IMR-90 (cell line): Measurements from ENCODE around the gene RFPL4AL1. TPM values are rescaled to one million over a fixed set of nuclear protein-coding genes. Genes with fewer than 3 reads are reported as not detected.

Experiments
- ATAC-seq: fragments of 200-7000 bp; cut with Tn5 transposase; 2 replicates; pipeline ENCODE4 v1.9.1; 2020; ENCODE audit warnings: low read depth, mild to moderate bottlenecking, moderate library complexity
- BruUV-seq: library from RNA; stranded (reverse); fragments of 400-500 nt; replicated peaks from 2 replicates; lab custom pipeline; 2021; lab: Mats Ljungman, UMichigan
- CTCF ChIA-PET: fragments of 300-600 bp; formaldehyde crosslinking; extraction: SDS; loops from one replicate; lab custom pipeline; 2021; ENCODE audit warnings: antibody characterized with exemption; lab: Yijun Ruan, JAX
- POLR2A ChIA-PET: fragments of 300-600 bp; sonication (Branson Sonifier 250); formaldehyde crosslinking; loops from one replicate; lab custom pipeline; 2022; ENCODE audit warnings: antibody characterized with exemption; ENCODE audit not compliant: unreplicated experiment; lab: Charles Lee
- DNase-seq: peaks from one replicate; pipeline ENCODE4 v3.0.0; 2013
- H2AFZ ChIP-seq: replicated peaks from 2 replicates; pipeline ENCODE3; 2013; ENCODE audit warnings: low read length, mild to moderate bottlenecking; ENCODE audit not compliant: poor library complexity
- H2AK5ac ChIP-seq: 2 replicates; pipeline ENCODE4 v1.6.1; 2013; ENCODE audit warnings: low read depth, low read length, inconsistent platforms
- H2AK9ac ChIP-seq: replicated peaks from 2 replicates; pipeline ENCODE3; 2013; ENCODE audit warnings: mild to moderate bottlenecking, low read depth, low read length, moderate library complexity; ENCODE audit not compliant: poor library complexity
- H2BK120ac ChIP-seq: 2 replicates; pipeline ENCODE4 v1.6.1; 2013; ENCODE audit warnings: low read depth, low read length, inconsistent platforms
- H2BK15ac ChIP-seq: 3 replicates; pipeline ENCODE4 v1.6.1; 2013; ENCODE audit warnings: low read depth, low read length, inconsistent platforms
- H2BK20ac ChIP-seq: 2 replicates; pipeline ENCODE4 v1.6.1; 2013; ENCODE audit warnings: low read depth, mild to moderate bottlenecking, inconsistent platforms, low read length, moderate library complexity
- H2BK5ac ChIP-seq: 2 replicates; pipeline ENCODE4 v1.6.1; 2013; ENCODE audit warnings: mild to moderate bottlenecking, low read depth, low read length, inconsistent platforms; ENCODE audit not compliant: poor library complexity, severe bottlenecking
- H3K14ac ChIP-seq: replicated peaks from 2 replicates; pipeline ENCODE4 v1.6.1; 2013; ENCODE audit warnings: low read depth, low read length, inconsistent platforms
- H3K18ac ChIP-seq: 2 replicates; pipeline ENCODE4 v1.6.1; 2013; ENCODE audit warnings: low read depth, low read length, control low read depth
- H3K23ac ChIP-seq: 2 replicates; pipeline ENCODE4 v1.6.1; 2013; ENCODE audit warnings: low read depth, low read length, inconsistent platforms
- H3K27ac ChIP-seq: 2 replicates; pipeline ENCODE4 v1.5.1; 2013; ENCODE audit warnings: mild to moderate bottlenecking, control low read depth, low read length; ENCODE audit not compliant: insufficient read depth
- H3K27me3 ChIP-seq: 2 replicates; pipeline ENCODE4 v1.6.1; 2013; ENCODE audit warnings: low read length; ENCODE audit not compliant: control insufficient read depth, insufficient read depth
- H3K36me3 ChIP-seq: 2 replicates; pipeline ENCODE4 v1.6.1; 2013; ENCODE audit warnings: low read length, mixed read lengths; ENCODE audit not compliant: control insufficient read depth, insufficient read depth
- H3K4ac ChIP-seq: 2 replicates; pipeline ENCODE4 v1.6.1; 2013; ENCODE audit warnings: low read depth, low read length, inconsistent platforms
- H3K4me1 ChIP-seq: 2 replicates; pipeline ENCODE4 v1.6.1; 2013; ENCODE audit warnings: low read length, mixed read lengths; ENCODE audit not compliant: control insufficient read depth, insufficient read depth
- H3K4me2 ChIP-seq: 2 replicates; pipeline ENCODE4 v1.6.1; 2013; ENCODE audit warnings: low read depth, mild to moderate bottlenecking, control low read depth, low read length, moderate library complexity
- H3K4me3 ChIP-seq: 2 replicates; pipeline ENCODE4 v1.5.1; 2013; ENCODE audit warnings: low read depth, mild to moderate bottlenecking, control low read depth, low read length, moderate library complexity; ENCODE audit not compliant: insufficient read depth
- H3K56ac ChIP-seq: 2 replicates; pipeline ENCODE4 v1.6.1; 2013; ENCODE audit warnings: low read length, inconsistent platforms; ENCODE audit not compliant: insufficient read depth; ENCODE audit errors: extremely low read depth
- H3K79me1 ChIP-seq, 2 experiments: 2 replicates each; pipeline ENCODE4 v1.6.1; 2013; ENCODE audit warnings: low read length in 2 of 2, inconsistent platforms in 1 of 2, low read depth in 1 of 2
- H3K9ac ChIP-seq: 2 replicates; pipeline ENCODE4 v1.6.1; 2013; ENCODE audit warnings: low read depth, low read length, control low read depth
- H3K9me1 ChIP-seq: 2 replicates; pipeline ENCODE4 v1.6.1; 2013; ENCODE audit warnings: low read length, inconsistent platforms; ENCODE audit not compliant: insufficient read depth
- H3K9me3 ChIP-seq: 2 replicates; pipeline ENCODE4 v1.6.1; 2013; ENCODE audit warnings: low read length; ENCODE audit not compliant: control insufficient read depth, insufficient read depth
- H4K20me1 ChIP-seq: 2 replicates; pipeline ENCODE4 v1.6.1; 2013; ENCODE audit warnings: low read length, inconsistent platforms; ENCODE audit not compliant: insufficient read depth
- H4K5ac ChIP-seq: 2 replicates; pipeline ENCODE4 v1.6.1; 2013; ENCODE audit warnings: mild to moderate bottlenecking, low read depth, low read length, control low read depth
- H4K8ac ChIP-seq, 2 experiments: 2 replicates each; pipeline ENCODE4 v1.6.1; 2013; ENCODE audit warnings: low read depth in 2 of 2, low read length in 2 of 2, control low read depth in 1 of 2, inconsistent platforms in 1 of 2
- H4K91ac ChIP-seq: 2 replicates; pipeline ENCODE4 v1.6.1; 2013; ENCODE audit warnings: low read depth, low read length, inconsistent platforms; ENCODE audit not compliant: insufficient read depth
- ELK1 ChIP-seq: fragments of 150-350 bp; IDR thresholded peaks from 2 replicates; pipeline ENCODE4 v1.6.1; 2016; ENCODE audit warnings: low read depth, mild to moderate bottlenecking, low read length, moderate library complexity, borderline replicate concordance
- FOS ChIP-seq: fragments of 150-350 bp; IDR thresholded peaks from 2 replicates; pipeline ENCODE4 v1.6.1; 2016; ENCODE audit warnings: low read depth, low read length
- MAFK ChIP-seq: IDR thresholded peaks from 2 replicates; pipeline ENCODE4 v1.6.1; 2012; ENCODE audit warnings: low read depth, low read length, improper control_type of control experiment
- MXI1 ChIP-seq: IDR thresholded peaks from 2 replicates; pipeline ENCODE4 v1.6.1; 2012; ENCODE audit warnings: low read depth, mild to moderate bottlenecking, low read length, moderate library complexity, borderline replicate concordance
- NFE2L2 ChIP-seq: fragments of 150-350 bp; IDR thresholded peaks from 2 replicates; pipeline ENCODE4 v1.6.1; 2016; ENCODE audit warnings: low read depth, mild to moderate bottlenecking, low read length
- RAD21 ChIP-seq: IDR thresholded peaks from 2 replicates; pipeline ENCODE4 v1.6.1; 2012; ENCODE audit warnings: low read length, improper control_type of control experiment
- RFX5 ChIP-seq: IDR thresholded peaks from 2 replicates; pipeline ENCODE4 v1.8.0; 2012; ENCODE audit warnings: low read depth, mild to moderate bottlenecking, low read length, moderate library complexity
- SMC3 ChIP-seq: fragments of 150-350 bp; IDR thresholded peaks from 2 replicates; pipeline ENCODE4 v1.6.1; 2016; ENCODE audit warnings: low read depth, mild to moderate bottlenecking, antibody characterized with exemption, low read length, moderate library complexity
- WGBS, 2 experiments: methylation state at CpG; one replicate each; pipeline versions ENCODE4 v1.1.5 to v1.1.7; 2013; ENCODE audit warnings: missing lambda C conversion rate in 2 of 2; ENCODE audit not compliant: insufficient read length in 1 of 2; ENCODE audit errors: extremely low coverage in 2 of 2; 5-methylcytosine and 5-hydroxymethylcytosine counted together
- dilution Hi-C: fragments of 300-500 bp; cut with HindIII; formaldehyde crosslinking; loops from one replicate; pipeline ENCODE4 v1.14.3; 2018; ENCODE audit warnings: low sequenced_read_pairs; ENCODE audit not compliant: unreplicated experiment
- in situ Hi-C: fragments of 300-500 bp; cut with MboI; formaldehyde crosslinking; loops from 3 replicates; pipeline ENCODE4 v1.14.3; 2019; ENCODE audit warnings: low sequenced_read_pairs, inconsistent platforms, mixed read lengths
- intact Hi-C: fragments of 100-400 bp; cut with micrococcal nuclease; formaldehyde crosslinking; loops from 2 replicates; pipeline ENCODE4 v1.10.0; 2022
- polyA plus RNA-seq, 3 experiments: library from polyadenylated mRNA; depleted of rRNA; stranded (reverse); fragments of >200 nt; gene quantifications; 2 replicates each; pipeline ENCODE4 v1.2.3, GENCODE V29; 2012; ENCODE audit warnings: low replicate concordance in 1 of 3
- total RNA-seq: library from RNA; depleted of rRNA; stranded (reverse); fragments of >200 nt; gene quantifications from 2 replicates; pipeline ENCODE4 v1.2.3, GENCODE V29; 2012
- TF ChIP-seq, protein P1 (sequence below): fragments of 150-350 bp; IDR thresholded peaks from 2 replicates; pipeline ENCODE4 v1.6.1; 2017; ENCODE audit warnings: mild to moderate bottlenecking, antibody characterized with exemption, low read length, low read depth
- TF ChIP-seq, protein P2 (sequence below): conservative IDR thresholded peaks from 2 replicates; pipeline ENCODE4 v1.5.1; 2012; ENCODE audit warnings: mild to moderate bottlenecking, low read depth, low read length, improper control_type of control experiment

Gene RFPL4AL1
- total and polyA plus RNA-seq, 2 of the 4 experiments (the other 2 are of a cell fraction): not detected

GRCh38 chr19:55812449-55812848 is 43.5 kb downstream of the RFPL4AL1 start:
- CTCF ChIA-PET: no interaction called here
- Histone ChIP-seq H3K23ac (no peak overlapping the region), H3K4me2 (no peak overlapping the region), H3K9ac (no peak overlapping the region), H2AK5ac (no peak overlapping the region), H3K9me1 (no peaks in the 10 kb centered on the region), H3K14ac (no peak overlapping the region), H2BK5ac (no peak overlapping the region), H2BK120ac (no peak overlapping the region), H4K5ac (no peak overlapping the region), H2BK20ac (no peak overlapping the region), H3K36me3 (no peaks in the 10 kb centered on the region), H3K4ac (no peak overlapping the region), H2AK9ac (no peak overlapping the region), H2AFZ (no peak overlapping the region), H2BK15ac (no peak overlapping the region), H4K20me1 (no peaks in the 10 kb centered on the region), H3K79me1 (no peaks in the 10 kb centered on the region), H3K56ac (no peak overlapping the region), H4K91ac (no peak overlapping the region), H3K9me3 (peaks cover 16% of the 10 kb centered on the region), H3K4me3 (no peak overlapping the region), H3K18ac (no peak overlapping the region), H3K4me1 (no peaks in the 10 kb centered on the region), H4K8ac (no peak overlapping the region), H3K27ac (no peak overlapping the region), H3K27me3 (no peaks in the 10 kb centered on the region)
- TF ChIP-seq MXI1 (no peak), ELK1 (no peak), FOS (no peak), MAFK (no peak), NFE2L2 (no peak), RAD21 (no peak), SMC3 (no peak), RFX5 (no peak)
- TF ChIP-seq, protein P1, sequence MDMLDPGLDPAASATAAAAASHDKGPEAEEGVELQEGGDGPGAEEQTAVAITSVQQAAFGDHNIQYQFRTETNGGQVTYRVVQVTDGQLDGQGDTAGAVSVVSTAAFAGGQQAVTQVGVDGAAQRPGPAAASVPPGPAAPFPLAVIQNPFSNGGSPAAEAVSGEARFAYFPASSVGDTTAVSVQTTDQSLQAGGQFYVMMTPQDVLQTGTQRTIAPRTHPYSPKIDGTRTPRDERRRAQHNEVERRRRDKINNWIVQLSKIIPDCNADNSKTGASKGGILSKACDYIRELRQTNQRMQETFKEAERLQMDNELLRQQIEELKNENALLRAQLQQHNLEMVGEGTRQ: no peak
- TF ChIP-seq, protein P2, sequence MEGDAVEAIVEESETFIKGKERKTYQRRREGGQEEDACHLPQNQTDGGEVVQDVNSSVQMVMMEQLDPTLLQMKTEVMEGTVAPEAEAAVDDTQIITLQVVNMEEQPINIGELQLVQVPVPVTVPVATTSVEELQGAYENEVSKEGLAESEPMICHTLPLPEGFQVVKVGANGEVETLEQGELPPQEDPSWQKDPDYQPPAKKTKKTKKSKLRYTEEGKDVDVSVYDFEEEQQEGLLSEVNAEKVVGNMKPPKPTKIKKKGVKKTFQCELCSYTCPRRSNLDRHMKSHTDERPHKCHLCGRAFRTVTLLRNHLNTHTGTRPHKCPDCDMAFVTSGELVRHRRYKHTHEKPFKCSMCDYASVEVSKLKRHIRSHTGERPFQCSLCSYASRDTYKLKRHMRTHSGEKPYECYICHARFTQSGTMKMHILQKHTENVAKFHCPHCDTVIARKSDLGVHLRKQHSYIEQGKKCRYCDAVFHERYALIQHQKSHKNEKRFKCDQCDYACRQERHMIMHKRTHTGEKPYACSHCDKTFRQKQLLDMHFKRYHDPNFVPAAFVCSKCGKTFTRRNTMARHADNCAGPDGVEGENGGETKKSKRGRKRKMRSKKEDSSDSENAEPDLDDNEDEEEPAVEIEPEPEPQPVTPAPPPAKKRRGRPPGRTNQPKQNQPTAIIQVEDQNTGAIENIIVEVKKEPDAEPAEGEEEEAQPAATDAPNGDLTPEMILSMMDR: no peak
- 20% methylated on average over 1 of the region's 7 CpGs; no CpG with 5 or more reads in 1 of the 2 experiments for WGBS, 2 experiments
- in situ Hi-C loops (no loop called here), intact Hi-C loops (no loop called here), dilution Hi-C loops (no loop called here)
- ATAC-seq (no peak), DNase-seq (no peak)
- BruUV-seq: no TSS peak
- POLR2A ChIA-PET: no interaction called here
